Pancreas (tissue), 10 donors: ENCODE results near the gene KIAA1191. TPM values are rescaled to one million over a fixed set of nuclear protein-coding genes. Genes with fewer than 3 reads are reported as not detected.
A peak's percentile ranks its signal among the peaks of the same experiment; 100 is the strongest.

Source experiments
- ATAC-seq, 4 donors: fragments of 200-7000 bp; cut with Tn5 transposase; one replicate each; pipeline versions ENCODE4 v1.8.0 to v1.9.1; 2020; ENCODE audit warnings: mild to moderate bottlenecking in 4 of 4, moderate library complexity in 4 of 4
- DNase-seq, 6 donors: peaks; one replicate each; pipeline ENCODE4 v3.0.0-alpha.2; 2020
- FAIRE-seq: peaks from 2 replicates; lab custom pipeline; 2012; peaks lifted over from hg19 to GRCh38; lab: Jason Lieb, UNC
- H3K27ac ChIP-seq, 4 donors: fragments of 200-600 bp; sonication (generic); 1 replicate in 3 of 4; 2 replicates in 1 of 4; pipeline versions ENCODE4 v1.5.0 to v1.8.0; 2020
- H3K27me3 ChIP-seq, 4 donors: fragments of 200-600 bp; one replicate each; pipeline ENCODE4 v1.8.0; 2021
- H3K36me3 ChIP-seq, 3 donors: fragments of 200-600 bp; sonication (generic) in 1 of 3; one replicate each; pipeline versions ENCODE4 v1.5.0 to v1.8.0; 2020 to 2021
- H3K4me1 ChIP-seq, 3 donors: fragments of 200-600 bp; one replicate each; pipeline ENCODE4 v1.8.0; 2021
- H3K4me3 ChIP-seq, 4 donors: fragments of 200-600 bp; sonication (generic) in 2 of 4; one replicate each; pipeline versions ENCODE4 v1.5.0 to v1.8.0; 2020 to 2021
- H3K9me3 ChIP-seq, 4 donors: fragments of 200-600 bp; one replicate each; pipeline ENCODE4 v1.8.0; 2021
- CTCF ChIP-seq, 4 donors: fragments of 200-600 bp; sonication (generic) in 3 of 4; IDR thresholded peaks; one replicate each; pipeline versions ENCODE4 v1.5.0 to v1.8.0; 2021; ENCODE audit warnings: antibody characterized with exemption in 4 of 4
- WGBS, 2 donors: extraction: QIAGEN DNeasy Blood & Tissue Kit; methylation state at CpG; one replicate each; pipeline ENCODE4 v1.1.7; 2013; 5-methylcytosine and 5-hydroxymethylcytosine counted together
- intact Hi-C, 3 donors: fragments of 100-400 bp; cut with DNase I; formaldehyde crosslinking; loops; one replicate each; pipeline versions ENCODE4 v1.11.1 to v1.14.2; 2022
- polyA plus RNA-seq, 2 donors: library from polyadenylated mRNA; stranded (reverse); fragments of 200-250 nt; gene quantifications; one replicate each; pipeline ENCODE4 v1.2.3, GENCODE V29; 2013
- total RNA-seq, 6 donors: library from RNA; stranded (reverse); fragmentation: NEBNext Ultra II Directional in 4 of 6; extraction: Animal tissue kit (Norgen Biotek cat#: 25700) in 4 of 6; gene quantifications; one replicate each; pipeline versions ENCODE4 v1.2.1 to v1.2.4, GENCODE V29; 2021 to 2023
- donor health status: healthy with polysubstance abuse.
- donor health status: DM: no; HTN: no; CAD: no; lungs with moderate emphysema.
- donor health status: DM: no; HTN: no; CAD: no.
- donor health status: control.
- donor health status: control.
- donor health status: Bipolar disorder and iron deficiency.
- donor health status: DM: yes; HTN: yes; CAD: no.
- donor health status: DM: no; HTN: no; CAD: no.
- donor health status: DM: no; HTN: no; CAD: no.
- donor health status: DM: yes; HTN: yes; CAD: no.

KIAA1191 gene
- total and polyA plus RNA-seq, 8 donors: 28.7 to 58.5 (median 42.2) TPM

GRCh38 chr5:176400382-176401156 lies 39.0 kb upstream of the KIAA1191 start:
- H3K27me3 ChIP-seq: no peaks in the 10 kb centered on the region
- H3K27ac ChIP-seq: no peak overlapping the region
- H3K4me1 ChIP-seq: no peaks in the 10 kb centered on the region
- intact Hi-C loops: no loop called here
- H3K4me3 ChIP-seq: no peak overlapping the region
- DNase-seq (peak in 1 of 6 donors; percentile 46), ATAC-seq (peak in 1 of 4 donors; percentile 33), FAIRE-seq (no peak)
- no peaks in the 10 kb centered on the region for H3K36me3 ChIP-seq
- TF ChIP-seq CTCF (IDR thresholded peaks at IDR 0.05): no peak
- no peaks in the 10 kb centered on the region for H3K9me3 ChIP-seq
- WGBS, 2 donors: 83 to 84% methylated on average over 17 of the region's 17 CpGs

GRCh38 chr5:176397736-176398420 lies 36.3 kb upstream of the KIAA1191 start:
- peak in 1 of 6 donors; percentile 50 for DNase-seq
- no peak for FAIRE-seq
- intact Hi-C loops: no loop called here
- TF ChIP-seq CTCF (IDR thresholded peaks at IDR 0.05): no peak
- no peak overlapping the region for H3K4me3 ChIP-seq
- 94 to 95% methylated on average over 13 to 18 of the region's 18 CpGs for WGBS, 2 donors
- no peak overlapping the region for H3K27ac ChIP-seq
- no peaks in the 10 kb centered on the region for H3K9me3 ChIP-seq
- peaks cover 0 to 5% (median 0%) of the 10 kb centered on the region in 3 donors for H3K36me3 ChIP-seq
- no peaks in the 10 kb centered on the region for H3K4me1 ChIP-seq
- H3K27me3 ChIP-seq: no peaks in the 10 kb centered on the region
- no peak for ATAC-seq

GRCh38 chr5:176396330-176396729 lies 34.8 kb upstream of the KIAA1191 start:
- WGBS, 2 donors: 82 to 84% methylated on average over 6 of the region's 6 CpGs
- H3K9me3 ChIP-seq: no peaks in the 10 kb centered on the region
- no peak for FAIRE-seq
- DNase-seq: no peak
- peak in 2 of 4 donors; percentile 19 to 35 for ATAC-seq
- no peak overlapping the region for H3K27ac ChIP-seq
- H3K4me1 ChIP-seq: no peaks in the 10 kb centered on the region
- no peaks in the 10 kb centered on the region for H3K27me3 ChIP-seq
- H3K4me3 ChIP-seq: no peak overlapping the region
- no peak for TF ChIP-seq CTCF (IDR thresholded peaks at IDR 0.05)
- peaks cover 0 to 5% (median 0%) of the 10 kb centered on the region in 3 donors for H3K36me3 ChIP-seq
- intact Hi-C loops: no loop called here

GRCh38 chr5:176394881-176395675 lies 33.5 kb upstream of the KIAA1191 start:
- Histone ChIP-seq H3K4me1 (peaks cover 0 to 2% (median 0%) of the 10 kb centered on the region in 3 donors), H3K36me3 (peaks cover 0 to 5% (median 0%) of the 10 kb centered on the region in 3 donors), H3K9me3 (no peaks in the 10 kb centered on the region), H3K27me3 (no peaks in the 10 kb centered on the region), H3K27ac (no peak overlapping the region), H3K4me3 (no peak overlapping the region)
- peak in 1 of 6 donors; percentile 39 for DNase-seq
- intact Hi-C loops: no loop called here
- TF ChIP-seq CTCF (IDR thresholded peaks at IDR 0.05): no peak
- whole genome bisulfite sequencing, 2 donors: 76 to 78% methylated on average over 11 of the region's 11 CpGs
- ATAC-seq: peak in 1 of 4 donors; percentile 22
- FAIRE-seq: no peak
